ENCODE results near the gene MTHFD1.

- TF ChIP-seq POLR2A (IDR thresholded peaks at IDR 0.05) = no peak
- TF ChIP-seq CTCF (IDR thresholded peaks at IDR 0.05 in 8 of 11, conservative IDR thresholded peaks at IDR 0.05 in 3 of 11) = no peak
- no peak for TF ChIP-seq POLR2AphosphoS5 (IDR thresholded peaks at IDR 0.05)
Measured at GRCh38 chr14:64447876-64448670, 59.9 kb downstream of the MTHFD1 start.

Data from spleen (tissue), 7 donors.